COLO668 (cell line): Measurements from ENCODE around the gene MAGI2.
A peak's percentile ranks its signal among the peaks of the same experiment; 100 is the strongest.

ENCODE experiments used
- DNase-seq: peaks from one replicate; lab custom pipeline; 2025; ENCODE audit not compliant: unreplicated experiment; lab: John Stamatoyannopoulos, UW

MAGI2 gene

GRCh38 chr7:79308192-79308591 is 145.3 kb downstream of the MAGI2 start:
- no peak for DNase-seq

GRCh38 chr7:79307376-79307775 is 146.1 kb downstream of the MAGI2 start:
- DNase-seq, result no peak

GRCh38 chr7:79304711-79305110 is 148.8 kb downstream of the MAGI2 start:
- DNase-seq, result no peak

- DNase-seq, result no peak
Measured at GRCh38 chr7:79302293-79302692, 151.2 kb downstream of the MAGI2 start.

- no peak for DNase-seq
Measured at GRCh38 chr7:79301419-79301818, 152.0 kb downstream of the MAGI2 start.

GRCh38 chr7:79300573-79300972 is 152.9 kb downstream of the MAGI2 start:
- no peak for DNase-seq

- peak; percentile 23 for DNase-seq
Measured at GRCh38 chr7:79298145-79298760, 155.2 kb downstream of the MAGI2 start.

GRCh38 chr7:79296553-79297320 is 156.7 kb downstream of the MAGI2 start:
- no peak for DNase-seq

GRCh38 chr7:79293655-79294142 is 159.8 kb downstream of the MAGI2 start:
- peak; percentile 60 for DNase-seq

- DNase-seq, result no peak
Measured at GRCh38 chr7:79292834-79293233, 160.6 kb downstream of the MAGI2 start.

GRCh38 chr7:79291498-79291865 is 162.0 kb downstream of the MAGI2 start:
- DNase-seq, result no peak

GRCh38 chr7:79290841-79291497 is 162.5 kb downstream of the MAGI2 start:
- DNase-seq, result no peak

- DNase-seq, result no peak
Measured at GRCh38 chr7:79290398-79290797, 163.1 kb downstream of the MAGI2 start.

GRCh38 chr7:79288655-79289054 is 164.8 kb downstream of the MAGI2 start:
- no peak for DNase-seq

- DNase-seq, result no peak
Measured at GRCh38 chr7:79287981-79288380, 165.5 kb downstream of the MAGI2 start.

- no peak for DNase-seq
Measured at GRCh38 chr7:79286181-79286580, 167.3 kb downstream of the MAGI2 start.

- no peak for DNase-seq
Measured at GRCh38 chr7:79285756-79286155, 167.7 kb downstream of the MAGI2 start.

- DNase-seq, result no peak
Measured at GRCh38 chr7:79284211-79284610, 169.3 kb downstream of the MAGI2 start.

GRCh38 chr7:79282882-79283602 is 170.4 kb downstream of the MAGI2 start:
- no peak for DNase-seq

- DNase-seq, result no peak
Measured at GRCh38 chr7:79282070-79282694, 171.3 kb downstream of the MAGI2 start.

- no peak for DNase-seq
Measured at GRCh38 chr7:79281426-79281825, 172.0 kb downstream of the MAGI2 start.
